ENCODE measurements around the gene AGO4. TPM values are rescaled to one million over a fixed set of nuclear protein-coding genes. Genes with fewer than 3 reads are reported as not detected.

AGO4 gene
- total and polyA plus RNA-seq, 4 donors = 1.7 to 14.9 (median 7.3) TPM

GRCh38 chr1:35901235-35901634 is 93.4 kb downstream of the AGO4 start:
- no peak for TF ChIP-seq FOXA2 (IDR thresholded peaks at IDR 0.05)
- TF ChIP-seq ZBTB33 (IDR thresholded peaks at IDR 0.05) = no peak
- no peak for TF ChIP-seq RAD21 (IDR thresholded peaks at IDR 0.05)
- TF ChIP-seq GABPA (IDR thresholded peaks at IDR 0.05 in 1 of 2, conservative IDR thresholded peaks at IDR 0.05 in 1 of 2) = no peak
- no peak for TF ChIP-seq MAX (IDR thresholded peaks at IDR 0.05)
- no peak for TF ChIP-seq HNF4A (conservative IDR thresholded peaks at IDR 0.05)
- no peak for TF ChIP-seq REST (IDR thresholded peaks at IDR 0.05)
- no peak for TF ChIP-seq EGR1 (IDR thresholded peaks at IDR 0.05; ENCODE audit: low read depth in 2 of 2)
- TF ChIP-seq FOXA1 (IDR thresholded peaks at IDR 0.05) = no peak
- TF ChIP-seq NR2F2 (IDR thresholded peaks at IDR 0.05) = no peak
- no peak for TF ChIP-seq HNF4G (IDR thresholded peaks at IDR 0.05)
- no peak for TF ChIP-seq SP1 (IDR thresholded peaks at IDR 0.05)
- no peak for TF ChIP-seq JUND (IDR thresholded peaks at IDR 0.05)
- TF ChIP-seq YY1 (IDR thresholded peaks at IDR 0.05) = no peak
- TF ChIP-seq TAF1 (conservative IDR thresholded peaks at IDR 0.05) = no peak
- TF ChIP-seq RXRA (IDR thresholded peaks at IDR 0.05) = no peak
- no peak for TF ChIP-seq CTCF (IDR thresholded peaks at IDR 0.05; ENCODE audit: low read depth, low read length, missing input control)
- TF ChIP-seq ATF3 (IDR thresholded peaks at IDR 0.05) = no peak
- 94% methylated on average over 9 of the region's 9 CpGs for WGBS
- H3K9me3 ChIP-seq (ENCODE audit: control insufficient read depth in 4 of 4, low read length in 3 of 4) = no peaks in the 10 kb centered on the region
- no peaks in the 10 kb centered on the region for H3K4me1 ChIP-seq (ENCODE audit: control insufficient read depth in 4 of 4, insufficient read depth in 4 of 4, low read length in 3 of 4)
- H3K27me3 ChIP-seq (ENCODE audit: control insufficient read depth in 4 of 4, insufficient read depth in 4 of 4, low read length in 3 of 4) = no peaks in the 10 kb centered on the region
- no peak overlapping the region for H3K9ac ChIP-seq (ENCODE audit: low read depth in 1 of 2, low read length in 2 of 2)
- no peak overlapping the region for H3K4me3 ChIP-seq (ENCODE audit: low read depth in 1 of 3, low read length in 3 of 3)
- peaks cover 6 to 53% (median 24%) of the 10 kb centered on the region in 4 donors for H3K36me3 ChIP-seq (ENCODE audit: control insufficient read depth in 4 of 4, insufficient read depth in 3 of 4, low read depth in 1 of 4, low read length in 3 of 4)
- no peak for DNase-seq (ENCODE audit: low spot score)
- no peak overlapping the region for H3K27ac ChIP-seq (ENCODE audit: low read depth in 1 of 2, low read length in 2 of 2)
